ENCODE data around the gene UCN.
"Not testable (repeated sequence)": the region's sequence is repeated elsewhere in the genome, so short reads cannot be mapped to it uniquely, and the experiment has no call there.

Gene UCN

DNA sequence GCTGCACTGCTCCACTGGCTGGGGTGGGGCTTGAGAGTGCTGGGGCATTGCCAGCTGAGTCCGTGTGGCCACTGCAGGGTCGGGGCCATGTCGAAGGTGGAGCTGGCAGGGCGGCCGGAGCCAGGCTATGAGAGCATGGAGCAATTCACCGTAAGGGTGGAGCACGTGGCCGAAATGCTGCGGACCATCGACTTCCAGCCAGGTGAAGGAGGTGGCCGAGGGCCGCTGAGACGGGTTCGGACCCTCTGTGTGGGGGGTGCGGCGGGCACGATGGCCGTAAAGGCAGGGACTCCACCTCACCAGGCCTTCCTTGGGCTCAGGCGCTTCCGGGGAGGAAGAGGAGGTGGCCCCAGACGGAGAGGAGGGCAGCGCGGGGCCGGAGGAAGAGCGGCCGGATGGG, 2.1 kb downstream of the UCN start:
- no peak overlapping the region for H3K4me3 Mint-ChIP-seq
- H3K27ac Mint-ChIP-seq, result no peak overlapping the region
- H3K36me3 Mint-ChIP-seq (ENCODE audit: low read depth), result peaks cover 9% of the 10 kb centered on the region
- H3K4me1 Mint-ChIP-seq (ENCODE audit: low read depth), result peaks cover 4% of the 10 kb centered on the region
- H3K27me3 Mint-ChIP-seq (ENCODE audit: low read depth), result peaks cover 12% of the 10 kb centered on the region
- H3K9me3 Mint-ChIP-seq, result no peaks in the 10 kb centered on the region

DNA sequence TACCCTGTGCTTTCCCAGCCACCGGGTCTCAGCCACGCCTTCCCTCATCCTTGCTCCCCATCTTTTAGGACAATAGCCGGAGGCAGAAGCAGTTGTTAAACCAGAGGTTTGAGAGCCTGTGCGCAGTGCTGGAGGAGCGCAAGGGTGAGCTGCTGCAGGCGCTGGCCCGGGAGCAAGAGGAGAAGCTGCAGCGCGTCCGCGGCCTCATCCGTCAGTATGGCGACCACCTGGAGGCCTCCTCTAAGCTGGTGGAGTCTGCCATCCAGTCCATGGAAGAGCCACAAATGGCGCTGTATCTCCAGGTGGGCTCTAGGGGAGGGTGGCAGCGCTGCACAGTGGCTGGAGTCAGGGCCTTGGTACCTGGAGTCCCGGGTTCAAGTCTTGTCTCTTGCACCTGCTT, 2.7 kb downstream of the UCN start:
- Mint-ChIP-seq H3K27ac (no peak overlapping the region), H3K4me3 (no peak overlapping the region), H3K27me3 (ENCODE audit: low read depth) (peaks cover 12% of the 10 kb centered on the region), H3K4me1 (ENCODE audit: low read depth) (peaks cover 4% of the 10 kb centered on the region), H3K36me3 (ENCODE audit: low read depth) (peaks cover 9% of the 10 kb centered on the region), H3K9me3 (no peaks in the 10 kb centered on the region)

DNA sequence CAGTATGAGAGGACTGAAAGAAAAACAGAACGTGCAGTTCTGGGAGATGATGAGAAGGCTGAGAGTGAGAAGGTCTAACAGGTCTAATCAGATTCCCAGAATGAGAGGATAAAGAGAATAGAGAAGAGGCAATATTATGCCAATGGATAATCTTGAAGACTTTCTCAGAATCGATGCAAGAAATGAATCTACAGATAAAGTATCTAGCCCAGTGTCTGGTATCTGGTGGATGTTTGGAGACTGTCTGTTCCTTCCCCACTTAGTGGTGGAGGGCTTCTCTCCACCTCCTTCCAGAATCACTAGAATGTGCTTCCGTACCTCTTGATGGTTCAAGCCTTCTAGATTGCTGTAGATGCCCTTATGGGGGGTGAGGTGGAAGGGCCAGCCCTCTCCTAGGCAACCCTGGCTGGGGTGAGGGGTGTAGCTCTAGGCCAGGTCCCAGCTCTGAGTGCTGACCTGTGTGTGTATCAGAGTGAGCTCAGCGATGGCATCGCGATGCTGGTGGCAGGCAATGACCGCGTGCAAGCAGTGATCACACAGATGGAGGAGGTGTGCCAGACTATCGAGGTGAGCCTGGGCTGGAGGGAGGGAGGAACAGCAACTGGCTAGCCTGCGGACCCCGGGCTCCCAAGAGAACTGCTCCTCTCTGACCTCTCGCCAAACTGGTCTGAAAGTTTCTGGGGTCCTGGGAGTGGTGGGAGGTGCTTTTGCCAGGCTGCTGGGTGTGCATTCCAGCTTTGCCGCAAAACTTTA, 3.6 kb downstream of the UCN start:
- Mint-ChIP-seq H3K4me1 (ENCODE audit: low read depth) (peaks cover 4% of the 10 kb centered on the region), H3K4me3 (no peak overlapping the region), H3K36me3 (ENCODE audit: low read depth) (peaks cover 7% of the 10 kb centered on the region), H3K27me3 (ENCODE audit: low read depth) (peaks cover 12% of the 10 kb centered on the region), H3K9me3 (no peaks in the 10 kb centered on the region), H3K27ac (no peak overlapping the region)

- Mint-ChIP-seq H3K9me3 (no peaks in the 10 kb centered on the region), H3K27ac (no peak overlapping the region), H3K4me3 (peak overlapping the region; percentile 63), H3K4me1 (ENCODE audit: low read depth) (peaks cover 4% of the 10 kb centered on the region), H3K36me3 (ENCODE audit: low read depth) (no peaks in the 10 kb centered on the region), H3K27me3 (ENCODE audit: low read depth) (peaks cover 19% of the 10 kb centered on the region)
Measured at GRCh38 chr2:27303093-27304025, 4.9 kb downstream of the UCN start.

DNA sequence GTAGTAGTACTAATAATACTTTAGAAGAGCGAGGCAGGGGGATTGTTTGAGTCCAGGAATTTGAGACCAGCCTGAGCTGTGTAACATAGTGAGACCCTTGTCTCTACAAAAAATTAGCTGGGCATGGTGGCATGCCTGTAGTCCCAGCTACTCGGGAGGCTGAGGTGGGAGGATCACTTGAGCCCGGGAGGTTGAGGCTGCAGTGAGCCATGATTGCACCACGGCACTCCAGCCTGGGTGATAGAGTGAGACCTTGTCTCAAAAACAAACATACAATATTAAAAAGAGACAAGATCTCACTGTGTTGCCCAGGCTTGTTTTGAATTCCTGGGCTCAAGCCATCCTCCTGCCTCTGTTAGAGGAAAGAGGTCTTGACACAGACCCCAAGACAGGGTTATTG, 7.6 kb downstream of the UCN start:
- not testable (repeated sequence) for H3K9me3 Mint-ChIP-seq; H3K36me3 Mint-ChIP-seq (ENCODE audit: low read depth); H3K4me3 Mint-ChIP-seq; H3K4me1 Mint-ChIP-seq (ENCODE audit: low read depth); H3K27ac Mint-ChIP-seq
- peaks cover 24% of the 10 kb centered on the region for H3K27me3 Mint-ChIP-seq (ENCODE audit: low read depth)

GRCh38 chr2:27298391-27299080, 9.7 kb downstream of the UCN start:
- peaks cover 15% of the 10 kb centered on the region for H3K27me3 Mint-ChIP-seq (ENCODE audit: low read depth)
- H3K4me1 Mint-ChIP-seq (ENCODE audit: low read depth), result peaks cover 4% of the 10 kb centered on the region
- no peak overlapping the region for H3K27ac Mint-ChIP-seq

DNA sequence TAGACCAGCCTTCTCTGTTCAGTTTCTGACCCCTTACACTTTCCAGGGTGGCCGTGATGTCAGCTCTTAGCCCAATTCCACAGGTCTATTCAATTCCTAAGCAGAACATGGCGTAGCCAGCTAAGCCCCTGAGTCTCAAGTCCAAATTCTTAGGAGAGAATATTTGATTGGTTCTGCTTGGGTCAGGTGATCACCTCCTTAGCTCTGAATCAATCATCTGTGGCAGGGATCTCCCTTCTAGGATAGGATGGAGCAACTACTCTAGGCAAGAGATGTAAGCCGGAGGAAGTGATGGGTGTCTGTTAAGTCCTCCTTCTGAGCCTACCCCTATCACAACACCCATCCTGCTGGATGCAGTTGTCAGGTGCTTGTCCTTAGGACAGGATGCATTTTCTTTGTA, 11.1 kb downstream of the UCN start:
- Mint-ChIP-seq H3K27me3 (ENCODE audit: low read depth) (peaks cover 25% of the 10 kb centered on the region), H3K4me3 (no peak overlapping the region), H3K9me3 (no peaks in the 10 kb centered on the region), H3K4me1 (ENCODE audit: low read depth) (no peaks in the 10 kb centered on the region), H3K27ac (no peak overlapping the region), H3K36me3 (ENCODE audit: low read depth) (no peaks in the 10 kb centered on the region)

More at GRCh38 chr2:27298391-27299080, 9.7 kb downstream of the UCN start:
- H3K36me3 Mint-ChIP-seq (ENCODE audit: low read depth), result no peaks in the 10 kb centered on the region
- no peak overlapping the region for H3K4me3 Mint-ChIP-seq
- H3K9me3 Mint-ChIP-seq, result no peaks in the 10 kb centered on the region

GRCh38 chr2:27296481-27296880, 11.8 kb downstream of the UCN start:
- H3K9me3 Mint-ChIP-seq, result no peaks in the 10 kb centered on the region
- H3K36me3 Mint-ChIP-seq (ENCODE audit: low read depth), result no peaks in the 10 kb centered on the region
- no peaks in the 10 kb centered on the region for H3K4me1 Mint-ChIP-seq (ENCODE audit: low read depth)
- H3K27ac Mint-ChIP-seq, result no peak overlapping the region
- peaks cover 32% of the 10 kb centered on the region for H3K27me3 Mint-ChIP-seq (ENCODE audit: low read depth)
- no peak overlapping the region for H3K4me3 Mint-ChIP-seq

GRCh38 chr2:27294928-27295327, 13.3 kb downstream of the UCN start:
- Mint-ChIP-seq H3K36me3 (ENCODE audit: low read depth) (no peaks in the 10 kb centered on the region), H3K27ac (no peak overlapping the region), H3K4me3 (no peak overlapping the region), H3K27me3 (ENCODE audit: low read depth) (peaks cover 34% of the 10 kb centered on the region), H3K9me3 (no peaks in the 10 kb centered on the region), H3K4me1 (ENCODE audit: low read depth) (no peaks in the 10 kb centered on the region)

DNA sequence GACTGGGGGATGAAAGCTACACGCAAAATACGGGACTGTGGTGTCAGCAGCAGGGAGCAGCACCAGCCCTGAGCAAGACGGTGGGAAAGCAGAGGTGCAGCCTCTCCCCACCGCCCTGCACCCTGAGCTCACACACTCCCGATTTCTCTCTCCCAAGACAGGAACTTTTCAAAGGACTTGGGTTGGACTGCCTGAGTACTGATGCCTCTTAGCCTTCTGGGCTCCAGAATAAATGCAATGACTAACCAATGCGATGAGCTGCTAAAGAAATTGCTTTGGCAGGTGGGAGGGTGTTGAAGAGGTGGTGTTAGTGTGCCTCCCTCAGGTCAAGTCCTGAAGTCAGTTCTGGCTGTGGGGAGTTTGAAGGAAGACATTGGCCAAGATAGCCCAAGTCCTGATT, 16.4 kb downstream of the UCN start:
- Mint-ChIP-seq H3K9me3 (no peaks in the 10 kb centered on the region), H3K27ac (no peak overlapping the region), H3K4me3 (no peak overlapping the region), H3K4me1 (ENCODE audit: low read depth) (no peaks in the 10 kb centered on the region), H3K27me3 (ENCODE audit: low read depth) (peaks cover 43% of the 10 kb centered on the region), H3K36me3 (ENCODE audit: low read depth) (no peaks in the 10 kb centered on the region)

GRCh38 chr2:27290549-27290948, 17.7 kb downstream of the UCN start:
- Mint-ChIP-seq H3K4me1 (ENCODE audit: low read depth) (no peaks in the 10 kb centered on the region), H3K4me3 (no peak overlapping the region), H3K27ac (no peak overlapping the region), H3K27me3 (ENCODE audit: low read depth) (peaks cover 46% of the 10 kb centered on the region), H3K36me3 (ENCODE audit: low read depth) (no peaks in the 10 kb centered on the region), H3K9me3 (no peaks in the 10 kb centered on the region)

DNA sequence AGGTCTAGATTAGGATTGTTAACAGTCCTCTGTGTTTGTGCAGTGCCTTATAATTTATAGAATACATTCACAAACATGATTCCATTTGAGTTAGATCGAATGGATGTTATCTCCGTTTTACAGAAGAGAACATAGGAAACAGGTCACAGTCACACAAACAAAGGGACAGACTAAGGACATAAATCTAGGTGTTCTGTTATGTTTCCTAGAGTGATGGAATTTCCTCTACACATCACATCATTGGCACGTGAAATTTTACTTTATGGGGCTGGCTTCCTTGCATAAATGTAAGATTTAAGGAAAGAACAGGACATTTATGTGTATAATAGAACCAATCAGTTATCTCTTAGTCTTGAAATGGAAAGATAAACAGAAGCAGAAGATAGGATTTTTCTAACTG, 19.6 kb downstream of the UCN start:
- no peaks in the 10 kb centered on the region for H3K4me1 Mint-ChIP-seq (ENCODE audit: low read depth)
- H3K4me3 Mint-ChIP-seq, result no peak overlapping the region
- H3K9me3 Mint-ChIP-seq, result no peaks in the 10 kb centered on the region
- H3K36me3 Mint-ChIP-seq (ENCODE audit: low read depth), result no peaks in the 10 kb centered on the region
- H3K27ac Mint-ChIP-seq, result no peak overlapping the region
- H3K27me3 Mint-ChIP-seq (ENCODE audit: low read depth), result peaks cover 51% of the 10 kb centered on the region

DNA sequence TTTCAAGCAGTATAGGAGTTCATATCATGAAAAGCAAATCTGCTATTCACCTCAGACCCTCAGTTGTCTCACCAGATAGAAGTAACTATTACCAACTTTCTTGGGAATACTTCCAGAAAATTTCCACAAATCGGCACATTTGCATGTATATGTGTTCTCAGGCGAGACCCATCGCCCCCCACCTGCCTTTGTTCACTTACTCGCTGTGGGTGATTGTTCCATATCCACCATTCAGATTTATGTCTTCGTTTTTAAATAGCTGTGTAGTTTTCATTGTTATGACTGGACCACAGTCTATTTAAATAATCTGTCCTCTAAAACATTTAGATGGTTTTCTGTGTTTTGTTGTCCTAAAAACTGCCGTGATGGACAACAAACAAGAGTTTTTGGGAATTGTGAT, 22.8 kb downstream of the UCN start:
- H3K9me3 Mint-ChIP-seq, result no peaks in the 10 kb centered on the region
- H3K36me3 Mint-ChIP-seq (ENCODE audit: low read depth), result no peaks in the 10 kb centered on the region
- H3K4me3 Mint-ChIP-seq, result no peak overlapping the region
- no peak overlapping the region for H3K27ac Mint-ChIP-seq
- peaks cover 48% of the 10 kb centered on the region for H3K27me3 Mint-ChIP-seq (ENCODE audit: low read depth)
- no peaks in the 10 kb centered on the region for H3K4me1 Mint-ChIP-seq (ENCODE audit: low read depth)

DNA sequence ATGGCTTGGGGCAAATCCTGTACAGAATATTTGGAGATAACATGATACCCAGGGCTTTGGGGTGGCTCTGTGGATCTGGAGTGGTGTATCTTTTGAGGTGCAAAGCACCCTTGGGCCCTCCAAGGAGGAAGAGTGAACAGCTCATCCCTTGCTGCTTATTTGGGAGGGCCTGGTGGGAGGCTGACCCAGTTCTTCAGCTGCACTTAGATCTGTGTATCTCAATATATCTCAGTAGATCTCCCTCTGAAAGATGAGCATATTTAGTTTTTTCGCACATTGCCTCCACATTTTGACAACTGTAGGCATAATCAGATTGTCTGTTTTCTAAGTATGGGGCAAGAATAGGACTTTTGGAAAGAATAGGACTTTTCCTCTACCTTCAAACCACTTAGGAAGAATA, 23.2 kb downstream of the UCN start:
- peaks cover under 1% of the 10 kb centered on the region for H3K4me1 Mint-ChIP-seq (ENCODE audit: low read depth)
- no peak overlapping the region for H3K27ac Mint-ChIP-seq
- H3K36me3 Mint-ChIP-seq (ENCODE audit: low read depth), result no peaks in the 10 kb centered on the region
- peaks cover 48% of the 10 kb centered on the region for H3K27me3 Mint-ChIP-seq (ENCODE audit: low read depth)
- no peak overlapping the region for H3K4me3 Mint-ChIP-seq
- no peaks in the 10 kb centered on the region for H3K9me3 Mint-ChIP-seq

All from T-helper 1 cell treated with Interleukin-12 subunit alpha and Interleukin-12 subunit beta and Interleukin-4 antibody, amounts not matched to agents 30 μg/mL and 1 μg/mL, for 36 hours (primary cell).